Measurements from ENCODE around the gene SLC12A8.

The SLC12A8 gene

DNA sequence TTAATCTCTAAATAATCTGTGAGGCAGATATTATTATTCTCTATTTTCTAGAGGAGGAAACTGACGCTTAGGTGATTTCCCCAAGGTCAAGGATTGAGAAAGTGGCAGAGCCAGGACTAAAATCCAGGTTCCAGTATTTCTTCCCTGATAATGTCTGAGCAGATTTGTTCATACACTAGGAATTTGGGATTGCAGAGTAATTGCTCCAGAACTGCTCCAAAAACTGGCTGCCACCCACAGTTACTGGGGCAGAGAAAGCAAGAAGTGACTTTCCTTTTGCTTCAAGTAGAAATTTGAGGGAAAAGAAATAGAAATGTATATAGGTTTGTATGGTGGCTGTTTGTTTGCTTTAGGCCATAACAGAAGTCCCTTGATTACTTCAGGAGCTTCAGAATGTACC lies 60.6 kb downstream of the SLC12A8 start:
- no peak for DNase-seq (ENCODE audit: low read depth)

- DNase-seq (ENCODE audit: low read depth): no peak
Measured at GRCh38 chr3:125151442-125151817, 61.1 kb downstream of the SLC12A8 start.

DNA sequence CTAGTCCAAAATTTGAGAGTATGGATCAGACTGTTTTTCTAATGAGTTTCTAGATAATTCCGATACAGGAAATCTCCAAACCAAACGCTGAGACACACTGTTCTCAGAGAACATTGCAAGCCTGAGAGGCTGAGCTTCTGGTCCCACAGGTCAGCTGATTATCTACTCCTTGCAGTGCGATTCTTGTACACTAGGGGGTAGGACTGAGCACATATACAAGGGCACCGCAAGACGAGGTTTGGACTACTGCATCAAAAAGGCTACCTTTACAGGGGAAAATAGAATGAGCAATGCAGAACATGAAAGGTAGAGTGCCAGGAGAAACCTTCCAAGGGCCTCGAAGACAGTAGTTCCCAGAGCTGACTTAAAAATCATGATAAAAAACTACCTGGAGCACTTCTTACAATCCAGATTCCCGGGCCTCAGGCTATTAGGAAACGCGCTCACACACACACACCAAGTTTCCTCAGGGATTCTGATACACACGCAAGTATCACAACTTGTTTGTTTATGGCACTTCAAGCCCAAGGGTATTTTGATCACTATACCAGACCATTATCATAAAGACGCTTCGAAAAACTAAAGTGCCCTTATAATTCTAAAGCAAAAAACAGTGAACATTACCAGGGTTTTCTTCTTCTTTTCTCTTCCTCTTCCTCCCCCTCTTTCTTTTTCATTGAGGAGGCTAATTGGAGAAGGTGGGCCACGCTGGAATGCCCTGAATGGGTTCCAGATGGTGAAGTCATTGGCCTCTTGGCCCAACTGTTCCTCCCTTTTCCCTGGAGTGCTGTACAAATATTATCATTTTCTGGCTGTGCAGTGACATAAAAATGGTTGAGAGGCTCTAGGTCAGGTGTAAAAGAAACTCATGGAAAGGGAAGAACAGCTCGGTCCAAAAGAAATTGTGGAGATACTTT lies 61.8 kb downstream of the SLC12A8 start:
- DNase-seq (ENCODE audit: low read depth): no peak

DNA sequence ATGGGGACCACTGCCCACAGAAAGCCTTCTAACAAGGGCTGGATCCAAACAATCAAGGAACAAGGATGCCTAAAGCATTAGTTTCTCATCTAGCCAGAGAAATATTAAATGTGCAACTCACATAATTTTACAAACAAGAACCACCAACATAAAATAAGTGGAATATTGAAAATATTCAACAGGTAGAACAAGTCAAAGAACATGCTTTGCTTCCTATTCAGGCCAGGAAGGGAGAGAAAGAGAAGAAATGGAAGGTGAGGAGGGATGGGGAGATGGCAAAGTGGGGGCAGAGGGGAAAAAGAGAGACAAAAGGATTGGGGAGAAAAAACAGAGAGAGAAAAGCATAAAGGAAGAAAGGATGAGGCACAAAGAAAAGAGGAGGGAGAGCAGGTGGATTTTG lies 63.1 kb downstream of the SLC12A8 start:
- no peak for DNase-seq (ENCODE audit: low read depth)

DNA sequence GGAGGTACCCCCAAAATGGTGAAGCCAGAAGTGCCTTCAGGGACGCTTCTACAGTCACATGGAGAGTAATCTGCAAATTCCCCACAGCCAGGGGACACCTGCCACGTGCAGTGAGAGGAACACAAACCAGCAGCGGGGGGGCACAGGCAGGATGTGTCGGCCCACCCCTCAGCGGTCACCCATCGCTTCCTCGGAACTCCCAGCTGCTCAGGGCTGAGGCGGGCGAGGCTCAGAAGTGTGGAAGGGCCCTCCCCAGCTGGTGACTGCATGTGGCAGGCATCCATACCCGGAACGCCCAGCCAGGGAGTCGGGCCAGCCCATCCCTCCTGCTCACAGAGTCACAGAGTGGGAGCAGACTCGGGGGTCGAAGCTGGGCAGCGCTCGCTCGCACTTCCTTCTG lies 63.7 kb downstream of the SLC12A8 start:
- DNase-seq (ENCODE audit: low read depth): no peak

GRCh38 chr3:125148016-125148812 lies 64.3 kb downstream of the SLC12A8 start:
- DNase-seq (ENCODE audit: low read depth): no peak

DNA sequence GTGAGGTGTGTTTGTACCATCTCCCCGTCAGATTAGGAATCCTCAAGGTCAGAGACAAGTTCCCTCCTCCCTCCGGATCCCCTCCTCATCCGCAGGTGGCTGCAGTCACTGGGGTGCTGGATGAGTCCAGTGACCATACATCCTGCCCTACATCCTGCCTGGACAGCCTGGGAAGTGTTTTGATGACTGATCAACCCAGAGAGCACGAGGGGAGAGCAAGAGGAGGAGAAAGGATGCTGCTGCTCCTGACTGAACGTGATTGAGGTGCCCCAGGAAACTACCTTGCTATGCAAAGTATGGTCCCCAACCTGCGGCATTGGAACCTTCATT lies 65.1 kb downstream of the SLC12A8 start:
- no peak for DNase-seq (ENCODE audit: low read depth)

- no peak for DNase-seq (ENCODE audit: low read depth)
Measured at GRCh38 chr3:125146626-125147490, 65.7 kb downstream of the SLC12A8 start.

GRCh38 chr3:125145751-125146475 lies 66.6 kb downstream of the SLC12A8 start:
- DNase-seq (ENCODE audit: low read depth): no peak

DNA sequence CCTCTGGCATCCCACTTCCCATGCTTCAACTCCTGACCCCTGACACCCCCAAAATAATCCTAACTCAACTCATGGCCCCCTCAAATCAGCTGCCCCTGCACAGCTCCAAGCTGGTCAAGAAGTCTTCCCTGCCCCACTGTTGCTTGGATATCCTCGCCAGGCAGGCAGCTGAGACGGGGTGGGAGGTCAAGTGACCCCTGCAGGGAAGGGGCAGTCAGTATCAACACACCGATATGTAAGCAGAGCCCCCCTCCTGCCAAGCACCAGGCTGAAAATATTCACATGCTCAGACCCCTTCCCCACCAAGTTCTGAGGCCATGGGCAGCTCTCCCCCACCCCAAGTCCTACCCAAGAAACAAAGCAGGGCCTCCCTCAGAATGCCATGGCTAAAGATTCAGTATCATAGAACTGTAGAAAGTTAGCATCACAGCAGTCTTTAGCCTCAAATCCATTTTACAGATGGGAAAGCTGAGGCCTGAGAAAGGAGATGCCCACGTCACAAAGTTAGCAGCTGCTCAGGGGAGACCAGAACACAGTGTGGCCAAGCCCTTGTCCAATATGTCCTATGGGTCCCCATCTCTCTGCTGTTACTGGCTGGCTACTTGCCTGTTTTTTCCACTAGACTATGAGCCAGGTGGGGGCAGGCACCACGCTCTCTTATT lies 67.8 kb downstream of the SLC12A8 start:
- no peak for DNase-seq (ENCODE audit: low read depth)

- no peak for DNase-seq (ENCODE audit: low read depth)
Measured at GRCh38 chr3:125143982-125144652, 68.4 kb downstream of the SLC12A8 start.

GRCh38 chr3:125143538-125143937 lies 69.0 kb downstream of the SLC12A8 start:
- DNase-seq (ENCODE audit: low read depth): no peak

DNA sequence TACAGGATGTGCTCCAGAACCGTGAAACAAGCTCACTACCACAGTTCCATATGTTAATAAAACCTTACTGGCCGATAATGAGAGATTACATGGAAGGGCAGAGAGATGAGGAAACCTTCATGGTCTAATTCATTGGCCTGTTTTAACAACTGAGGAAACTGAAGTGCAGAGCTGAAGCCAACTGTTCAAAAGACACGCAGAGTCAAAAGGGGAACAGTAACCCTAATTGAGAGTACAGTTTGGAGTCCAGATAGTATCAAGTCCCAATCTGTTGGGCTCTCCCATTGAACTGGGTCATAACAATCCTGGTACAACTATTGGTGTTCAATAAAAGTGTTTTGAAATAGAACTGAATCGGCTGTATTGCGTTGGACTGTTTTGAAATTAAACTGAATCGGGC lies 69.6 kb downstream of the SLC12A8 start:
- DNase-seq (ENCODE audit: low read depth): no peak

DNA sequence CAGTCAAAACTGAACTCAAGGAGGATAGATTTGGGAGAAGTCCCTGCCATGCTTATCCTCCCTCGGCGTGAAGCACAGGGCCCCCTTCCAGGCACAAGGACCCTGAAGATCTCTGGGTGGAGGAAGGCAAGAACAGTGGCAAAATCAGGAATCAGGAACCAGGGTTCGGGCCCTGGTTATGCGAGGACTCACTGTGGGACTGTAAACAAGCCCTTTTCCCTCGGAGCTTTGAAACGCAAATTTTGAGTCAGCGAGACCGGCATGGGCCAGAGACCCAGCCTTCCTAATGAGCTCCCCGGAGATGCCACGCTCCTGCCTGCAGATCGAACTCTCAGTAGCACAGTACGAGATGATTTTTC lies 70.1 kb downstream of the SLC12A8 start:
- no peak for DNase-seq (ENCODE audit: low read depth)

DNA sequence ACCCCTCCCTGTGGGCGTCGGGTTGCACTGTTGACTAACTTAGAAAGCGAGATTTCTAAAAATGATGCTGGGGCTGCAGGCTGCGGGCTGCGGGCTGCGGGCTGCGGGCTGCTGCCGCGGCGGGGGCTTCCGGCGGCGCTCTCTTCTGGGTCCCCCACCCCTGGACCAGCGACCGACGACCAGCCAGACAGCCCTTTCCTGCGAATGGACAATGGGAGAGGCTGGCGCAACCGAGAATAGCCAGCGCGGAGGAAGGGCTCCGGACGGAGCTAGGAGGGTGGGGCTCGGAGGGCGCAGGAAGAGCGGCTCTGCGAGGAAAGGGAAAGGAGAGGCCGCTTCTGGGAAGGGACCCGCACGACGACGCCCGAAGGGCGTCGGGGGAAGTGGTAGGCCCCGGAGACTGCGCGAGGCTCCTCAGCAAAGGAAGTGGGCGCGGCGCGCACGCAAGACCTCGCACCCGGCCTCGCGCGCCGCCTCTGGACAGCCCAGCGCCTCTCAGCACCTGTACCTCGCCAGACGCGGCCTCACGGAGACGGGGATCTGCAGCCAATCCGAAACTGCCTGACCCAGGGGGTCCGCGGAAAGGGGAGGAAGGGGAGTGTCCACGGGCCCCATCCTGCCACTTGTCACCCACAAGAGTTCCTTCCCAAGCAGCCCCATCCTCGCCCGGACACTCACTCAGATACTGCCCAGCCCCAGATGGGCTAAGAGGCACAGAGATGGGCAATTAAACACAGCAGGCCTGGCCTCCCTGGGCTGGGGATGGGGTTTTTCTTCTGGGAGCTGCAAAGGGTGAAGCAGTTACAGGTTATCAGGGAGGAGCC lies 70.7 kb downstream of the SLC12A8 start:
- no peak for DNase-seq (ENCODE audit: low read depth)

GRCh38 chr3:125140818-125141595 lies 71.5 kb downstream of the SLC12A8 start:
- DNase-seq (ENCODE audit: low read depth): no peak

DNA sequence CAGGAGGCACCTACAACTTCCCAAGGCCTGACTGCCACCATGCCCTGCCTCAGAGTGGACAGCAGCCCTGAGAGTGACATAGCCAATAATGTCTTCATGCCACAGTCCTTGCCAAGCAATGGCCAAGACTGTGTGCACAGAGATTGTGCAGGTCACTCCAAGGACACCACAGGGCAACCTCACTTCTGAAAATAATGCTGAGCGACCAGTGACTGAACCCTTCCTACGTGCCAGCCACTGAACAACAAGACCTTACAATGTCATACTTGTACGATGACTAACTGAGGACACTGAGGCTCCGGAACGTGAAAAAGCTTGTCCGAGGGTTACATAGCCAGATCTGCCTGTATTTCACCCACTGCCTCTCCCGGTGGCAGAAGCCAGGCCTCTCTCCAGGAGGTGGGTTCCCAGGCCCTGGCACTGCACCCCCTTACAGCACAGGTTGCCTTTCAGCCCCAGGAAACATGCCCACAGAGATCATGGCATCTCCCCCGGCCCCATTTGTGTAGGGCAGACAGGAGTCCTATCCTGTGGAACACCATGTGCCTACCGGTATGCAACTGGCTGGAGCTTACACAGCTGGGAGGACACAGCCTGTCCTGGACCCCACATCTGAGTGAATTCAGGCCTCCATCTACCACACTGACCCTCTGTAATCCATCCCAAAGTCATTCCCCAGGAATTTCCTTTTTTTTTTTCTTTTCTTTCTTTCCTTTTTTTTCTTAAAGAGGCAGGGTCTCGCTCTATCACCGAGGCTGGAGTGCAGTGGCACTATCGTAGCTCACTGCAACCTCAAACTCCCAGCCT lies 72.3 kb downstream of the SLC12A8 start:
- no peak for DNase-seq (ENCODE audit: low read depth)

GRCh38 chr3:125139386-125139785 lies 73.2 kb downstream of the SLC12A8 start:
- DNase-seq (ENCODE audit: low read depth): no peak

Data from fibroblast of the conjunctiva (primary cell).